ENCODE measurements around the gene ARL8A. TPM values are rescaled to one million over a fixed set of nuclear protein-coding genes. Genes with fewer than 3 reads are reported as not detected.
A peak's percentile ranks its signal among the peaks of the same experiment; 100 is the strongest.

Gene ARL8A
- polyA plus RNA-seq, 1 donor (not counting 4 experiments of a cell fraction or from before 2014, with no cell fraction given) = 58.6 TPM

- Histone ChIP-seq H3K4me3 (ENCODE audit: control insufficient read depth in 2 of 3, extremely low read depth in 1 of 3, insufficient read depth in 2 of 3, low read depth in 1 of 3, low read length in 3 of 3) (no peak overlapping the region), H3K79me2 (ENCODE audit: control insufficient read depth, insufficient read depth, low read length) (no peaks in the 10 kb centered on the region), H4K20me1 (ENCODE audit: control insufficient read depth, extremely low read depth, insufficient read depth, low read length) (no peaks in the 10 kb centered on the region), H3K27ac (ENCODE audit: control insufficient read depth, insufficient read depth, low read length) (peak overlapping the region; percentile 36), H3K9me3 (ENCODE audit: control insufficient read depth, low read depth, low read length) (no peaks in the 10 kb centered on the region), H3K27me3 (ENCODE audit: control insufficient read depth, extremely low read depth, insufficient read depth, low read length) (no peaks in the 10 kb centered on the region), H3K36me3 (ENCODE audit: control insufficient read depth in 2 of 2, extremely low read depth in 1 of 2, insufficient read depth in 2 of 2, low read length in 2 of 2) (no peaks in the 10 kb centered on the region), H3K9ac (ENCODE audit: control insufficient read depth, extremely low read depth, insufficient read depth, low read length) (peak overlapping the region; percentile 6), H3K4me1 (ENCODE audit: control insufficient read depth, extremely low read depth, insufficient read depth, low read length) (peaks cover 13% of the 10 kb centered on the region), H2AFZ (ENCODE audit: control insufficient read depth, low read length) (no peak overlapping the region), H3K9me1 (ENCODE audit: control insufficient read depth, extremely low read depth, insufficient read depth, low read length) (no peaks in the 10 kb centered on the region), H3K4me2 (ENCODE audit: control insufficient read depth, extremely low read depth, insufficient read depth, low read depth, low read length) (no peak overlapping the region)
- dilution Hi-C loops (cut with MboI; ENCODE audit: extremely low pct_ligation_motif_present, low sequenced_read_pairs) = no loop called here
- FAIRE-seq = no peak
- no peak for TF ChIP-seq EZH2 (IDR thresholded peaks at IDR 0.05; ENCODE audit: low read length)
- TF ChIP-seq CTCF (optimal IDR thresholded peaks at IDR 0.05 in 1 of 3, IDR thresholded peaks at IDR 0.05 in 1 of 3, conservative IDR thresholded peaks at IDR 0.05 in 1 of 3; ENCODE audit: extremely low read depth in 1 of 3, insufficient read depth in 2 of 3, low read length in 3 of 3) = no peak
- DNase-seq (ENCODE audit: low read depth, low spot score) = no peak
Measured at GRCh38 chr1:202105571-202106339, 38.8 kb downstream of the ARL8A start.

- no peaks in the 10 kb centered on the region for H4K20me1 ChIP-seq (ENCODE audit: control insufficient read depth, extremely low read depth, insufficient read depth, low read length)
- H3K4me2 ChIP-seq (ENCODE audit: control insufficient read depth, extremely low read depth, insufficient read depth, low read depth, low read length) = no peak overlapping the region
- no peaks in the 10 kb centered on the region for H3K9me1 ChIP-seq (ENCODE audit: control insufficient read depth, extremely low read depth, insufficient read depth, low read length)
- no peaks in the 10 kb centered on the region for H3K9me3 ChIP-seq (ENCODE audit: control insufficient read depth, low read depth, low read length)
- FAIRE-seq (no peak), DNase-seq (ENCODE audit: low read depth, low spot score) (no peak)
- H3K36me3 ChIP-seq (ENCODE audit: control insufficient read depth in 2 of 2, extremely low read depth in 1 of 2, insufficient read depth in 2 of 2, low read length in 2 of 2) = no peaks in the 10 kb centered on the region
- dilution Hi-C loops (cut with MboI; ENCODE audit: extremely low pct_ligation_motif_present, low sequenced_read_pairs) = no loop called here
- no peak overlapping the region for H3K4me3 ChIP-seq (ENCODE audit: control insufficient read depth in 2 of 3, extremely low read depth in 1 of 3, insufficient read depth in 2 of 3, low read depth in 1 of 3, low read length in 3 of 3)
- no peak overlapping the region for H3K9ac ChIP-seq (ENCODE audit: control insufficient read depth, extremely low read depth, insufficient read depth, low read length)
- H3K4me1 ChIP-seq (ENCODE audit: control insufficient read depth, extremely low read depth, insufficient read depth, low read length) = peaks cover 13% of the 10 kb centered on the region
- no peak overlapping the region for H3K27ac ChIP-seq (ENCODE audit: control insufficient read depth, insufficient read depth, low read length)
- TF ChIP-seq CTCF (optimal IDR thresholded peaks at IDR 0.05 in 1 of 3, IDR thresholded peaks at IDR 0.05 in 1 of 3, conservative IDR thresholded peaks at IDR 0.05 in 1 of 3; ENCODE audit: extremely low read depth in 1 of 3, insufficient read depth in 2 of 3, low read length in 3 of 3) (no peak), EZH2 (IDR thresholded peaks at IDR 0.05; ENCODE audit: low read length) (no peak)
- H3K27me3 ChIP-seq (ENCODE audit: control insufficient read depth, extremely low read depth, insufficient read depth, low read length) = no peaks in the 10 kb centered on the region
- H2AFZ ChIP-seq (ENCODE audit: control insufficient read depth, low read length) = no peak overlapping the region
- no peaks in the 10 kb centered on the region for H3K79me2 ChIP-seq (ENCODE audit: control insufficient read depth, insufficient read depth, low read length)
Measured at GRCh38 chr1:202104073-202104472, 40.5 kb downstream of the ARL8A start.
